Bronchial epithelial cell (primary cell): ENCODE results near the gene YWHAE. TPM values are rescaled to one million over a fixed set of nuclear protein-coding genes. Genes with fewer than 3 reads are reported as not detected.

Experiments
- DNase-seq: peaks from one replicate; pipeline ENCODE4 v3.0.0-alpha.2; 2010; ENCODE audit warnings: low read depth
- FAIRE-seq: peaks from 2 replicates; lab custom pipeline; 2011; peaks lifted over from hg19 to GRCh38; lab: Jason Lieb, UNC
- H3K27me3 ChIP-seq: 2 replicates; pipeline ENCODE4 v1.5.1; 2011; ENCODE audit warnings: low read length; ENCODE audit not compliant: control insufficient read depth, insufficient read depth
- H3K36me3 ChIP-seq: 2 replicates; pipeline ENCODE4 v1.5.1; 2011; ENCODE audit warnings: low read length; ENCODE audit not compliant: control insufficient read depth, insufficient read depth
- H3K4me3 ChIP-seq: 2 replicates; pipeline ENCODE4 v1.5.1; 2011; ENCODE audit warnings: mild to moderate bottlenecking, low read depth, low read length, control low read depth
- total RNA-seq: library from RNA; depleted of rRNA; stranded (reverse); fragments of >200 nt; gene quantifications from 2 replicates; pipeline ENCODE4 v1.2.1, GENCODE V29; 2014
- TF ChIP-seq, protein P1 (sequence below): IDR thresholded peaks from 2 replicates; pipeline ENCODE4 v1.5.1; 2011; ENCODE audit warnings: mild to moderate bottlenecking, moderate library complexity, low read length, control low read depth, inconsistent platforms; ENCODE audit not compliant: insufficient read depth, severe bottlenecking

Gene YWHAE
- total RNA-seq, 1 donor from 2014 or later: 307 TPM

DNA sequence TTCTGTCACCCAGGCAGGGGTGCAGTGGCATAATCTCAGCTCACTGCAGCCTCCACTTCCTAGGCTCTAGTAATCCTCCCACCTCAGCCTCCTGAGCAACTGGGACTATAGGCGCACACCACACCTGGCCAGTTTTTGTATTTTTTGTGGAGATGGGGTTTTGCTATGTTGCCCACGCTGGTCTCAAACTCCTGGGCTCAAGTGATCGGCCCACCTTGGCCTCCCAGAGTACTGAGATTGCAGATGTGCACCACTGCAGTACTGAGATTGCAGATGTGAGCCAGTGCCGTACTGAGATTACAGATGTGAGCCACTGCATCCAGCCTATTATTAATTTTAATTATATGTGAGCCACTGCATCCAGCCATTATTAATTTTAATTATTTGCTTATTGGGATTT lies 42.2 kb upstream of the YWHAE start:
- TF ChIP-seq, protein P1, sequence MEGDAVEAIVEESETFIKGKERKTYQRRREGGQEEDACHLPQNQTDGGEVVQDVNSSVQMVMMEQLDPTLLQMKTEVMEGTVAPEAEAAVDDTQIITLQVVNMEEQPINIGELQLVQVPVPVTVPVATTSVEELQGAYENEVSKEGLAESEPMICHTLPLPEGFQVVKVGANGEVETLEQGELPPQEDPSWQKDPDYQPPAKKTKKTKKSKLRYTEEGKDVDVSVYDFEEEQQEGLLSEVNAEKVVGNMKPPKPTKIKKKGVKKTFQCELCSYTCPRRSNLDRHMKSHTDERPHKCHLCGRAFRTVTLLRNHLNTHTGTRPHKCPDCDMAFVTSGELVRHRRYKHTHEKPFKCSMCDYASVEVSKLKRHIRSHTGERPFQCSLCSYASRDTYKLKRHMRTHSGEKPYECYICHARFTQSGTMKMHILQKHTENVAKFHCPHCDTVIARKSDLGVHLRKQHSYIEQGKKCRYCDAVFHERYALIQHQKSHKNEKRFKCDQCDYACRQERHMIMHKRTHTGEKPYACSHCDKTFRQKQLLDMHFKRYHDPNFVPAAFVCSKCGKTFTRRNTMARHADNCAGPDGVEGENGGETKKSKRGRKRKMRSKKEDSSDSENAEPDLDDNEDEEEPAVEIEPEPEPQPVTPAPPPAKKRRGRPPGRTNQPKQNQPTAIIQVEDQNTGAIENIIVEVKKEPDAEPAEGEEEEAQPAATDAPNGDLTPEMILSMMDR: no peak
- FAIRE-seq (no peak), DNase-seq (no peak)
- Histone ChIP-seq H3K27me3 (no peaks in the 10 kb centered on the region), H3K36me3 (peaks cover 1% of the 10 kb centered on the region), H3K4me3 (no peak overlapping the region)

DNA sequence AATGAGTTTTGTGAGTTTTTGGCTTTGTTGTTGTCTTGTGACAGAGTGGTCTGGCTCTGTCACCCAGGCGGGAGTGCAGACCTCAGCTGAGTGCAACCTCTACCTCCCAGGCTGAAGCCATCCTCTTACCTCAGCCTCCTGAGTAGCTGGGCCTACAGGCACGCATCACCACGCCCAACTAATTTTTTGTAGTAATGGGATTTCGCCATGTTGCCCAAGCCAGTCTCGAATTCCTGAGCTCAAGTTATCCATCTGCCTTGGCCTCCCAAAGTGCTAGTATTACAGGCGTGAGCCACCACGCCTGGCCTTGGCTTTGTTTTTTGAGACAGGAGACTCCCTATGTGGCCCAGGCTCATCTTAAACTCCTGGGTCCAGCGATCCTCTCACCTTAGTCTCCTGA lies 40.9 kb upstream of the YWHAE start:
- Histone ChIP-seq H3K27me3 (no peaks in the 10 kb centered on the region), H3K4me3 (no peak overlapping the region), H3K36me3 (peaks cover 3% of the 10 kb centered on the region)
- FAIRE-seq (no peak), DNase-seq (no peak)
- TF ChIP-seq, protein P1: no peak

DNA sequence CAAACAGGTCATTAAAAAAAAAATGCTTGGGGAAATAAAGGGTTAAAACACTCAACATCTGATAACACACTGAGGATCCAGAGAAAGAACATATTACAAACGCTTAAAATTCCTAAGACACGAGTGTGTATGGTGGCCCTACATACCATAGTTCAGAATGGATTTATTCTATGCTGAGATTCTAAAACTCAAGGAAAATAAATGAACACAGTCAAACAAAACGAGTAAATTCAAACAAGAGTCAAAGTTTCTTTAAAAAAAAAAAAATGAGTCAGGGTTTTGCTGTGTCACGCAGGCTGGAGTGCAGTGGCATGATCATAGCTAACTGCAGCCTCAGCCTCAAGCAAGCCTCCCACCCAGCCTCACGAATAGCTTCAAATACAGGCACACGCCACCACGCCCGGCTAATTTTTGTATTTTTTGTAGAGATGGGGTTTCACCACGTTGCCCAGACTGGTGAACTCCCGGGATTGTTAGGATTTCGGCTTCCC lies 38.6 kb upstream of the YWHAE start:
- H3K4me3 ChIP-seq: no peak overlapping the region
- TF ChIP-seq, protein P1: no peak
- FAIRE-seq (no peak), DNase-seq (peak; percentile 21)
- H3K36me3 ChIP-seq: peaks cover 9% of the 10 kb centered on the region
- H3K27me3 ChIP-seq: no peaks in the 10 kb centered on the region

DNA sequence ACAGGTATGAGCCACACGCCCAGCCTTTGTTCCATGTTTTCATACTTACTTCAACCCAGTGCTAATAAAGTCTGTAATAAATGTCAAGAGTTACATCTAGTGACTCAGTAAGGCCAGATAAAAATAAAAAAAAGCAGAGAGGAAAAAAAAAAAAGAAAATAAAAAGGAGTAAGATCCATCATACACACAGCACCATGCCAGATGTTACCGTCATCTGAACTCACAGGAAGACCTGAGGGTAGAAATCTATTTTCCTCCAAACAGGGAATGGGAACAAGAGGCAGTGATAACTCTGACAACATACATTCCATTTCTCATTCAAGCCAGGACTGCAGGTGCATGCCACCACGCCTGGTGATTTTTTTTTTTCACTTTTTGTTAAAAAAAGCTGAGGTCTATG lies 35.3 kb upstream of the YWHAE start:
- TF ChIP-seq, protein P1: no peak
- DNase-seq (no peak), FAIRE-seq (no peak)
- H3K36me3 ChIP-seq: peaks cover 11% of the 10 kb centered on the region
- H3K4me3 ChIP-seq: no peak overlapping the region
- no peaks in the 10 kb centered on the region for H3K27me3 ChIP-seq

DNA sequence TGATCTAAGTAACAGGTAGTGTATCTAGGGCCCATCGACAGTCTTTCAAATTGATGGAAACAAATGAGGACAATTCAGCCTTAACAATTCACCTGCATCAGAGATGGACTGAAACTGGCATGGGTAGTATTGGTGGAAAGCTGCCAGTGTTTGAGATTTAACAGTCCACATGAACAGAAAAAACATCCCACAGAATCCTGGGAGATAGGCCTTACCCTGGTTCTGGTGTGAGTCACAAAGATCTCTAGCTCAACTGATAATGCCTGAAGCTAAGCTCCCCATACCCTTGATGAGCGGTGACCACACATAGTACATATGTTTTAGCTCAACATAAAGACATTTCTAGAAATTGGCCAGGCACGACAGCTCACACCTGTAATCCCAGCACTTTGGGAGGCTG lies 34.1 kb upstream of the YWHAE start:
- H3K36me3 ChIP-seq: peaks cover 13% of the 10 kb centered on the region
- no peaks in the 10 kb centered on the region for H3K27me3 ChIP-seq
- H3K4me3 ChIP-seq: no peak overlapping the region
- DNase-seq (no peak), FAIRE-seq (no peak)
- TF ChIP-seq, protein P1: no peak

DNA sequence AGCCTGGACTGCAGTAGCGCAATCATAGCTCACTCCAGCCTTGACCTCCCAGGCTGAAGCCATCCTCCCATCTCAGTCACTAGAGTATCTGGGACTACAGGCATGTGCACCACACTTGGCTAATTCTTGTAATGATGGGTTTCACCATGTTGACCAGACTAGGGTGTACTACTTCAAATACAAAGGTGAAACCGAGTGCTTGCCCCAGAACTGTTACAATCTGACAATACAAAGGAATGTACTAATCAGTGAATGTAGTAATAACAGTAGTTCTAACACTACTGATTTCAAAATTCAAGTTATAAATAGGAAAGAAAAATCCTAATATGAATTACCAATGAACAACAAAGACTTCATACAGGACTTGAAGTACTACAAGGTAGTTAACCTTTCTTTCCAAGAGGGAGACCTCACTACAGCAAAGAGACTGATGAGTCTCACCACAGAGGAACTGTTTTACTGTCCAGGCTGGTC lies 31.6 kb upstream of the YWHAE start:
- DNase-seq (no peak), FAIRE-seq (no peak)
- Histone ChIP-seq H3K36me3 (peaks cover 13% of the 10 kb centered on the region), H3K27me3 (no peaks in the 10 kb centered on the region), H3K4me3 (no peak overlapping the region)
- TF ChIP-seq, protein P1: no peak
